GM12878 (cell line): Measurements from ENCODE around the gene SEL1L. TPM values are rescaled to one million over a fixed set of nuclear protein-coding genes. Genes with fewer than 3 reads are reported as not detected.

ENCODE experiments used
- ATAC-seq: fragments of 200-7000 bp; cut with Tn5 transposase; 3 replicates; pipeline ENCODE4 v1.9.1; 2020; ENCODE audit warnings: mild to moderate bottlenecking, moderate library complexity
- BruUV-seq: library from RNA; stranded (reverse); fragments of 400-500 nt; replicated peaks from 2 replicates; lab custom pipeline; 2021; lab: Mats Ljungman, UMichigan
- CTCF ChIA-PET: fragments of 300-600 bp; sonication (Branson Sonifier 250); formaldehyde crosslinking; extraction: SDS; loops from one replicate; lab custom pipeline; 2021; ENCODE audit warnings: inconsistent platforms; lab: Yijun Ruan, JAX
- POLR2A ChIA-PET: fragments of 350-600 bp; formaldehyde crosslinking; extraction: SDS; loops from one replicate; lab custom pipeline; 2021; ENCODE audit warnings: inconsistent platforms; lab: Charles Lee
- RAD21 ChIA-PET: fragments of 300-600 bp; sonication (Branson Sonifier 250); formaldehyde crosslinking; loops from one replicate; lab custom pipeline; 2023; ENCODE audit warnings: antibody characterized with exemption; ENCODE audit not compliant: unreplicated experiment; lab: Charles Lee
- SMC1A ChIA-PET: fragments of 300-600 bp; sonication (Branson Sonifier 250); formaldehyde crosslinking; loops from one replicate; lab custom pipeline; 2023; ENCODE audit not compliant: unreplicated experiment, uncharacterized antibody; lab: Charles Lee
- DNase-seq: peaks from one replicate; pipeline ENCODE4 v3.0.0-alpha.2; 2011; ENCODE audit warnings: low read depth, low spot score
- FAIRE-seq: peaks from 3 replicates; lab custom pipeline; 2011; peaks lifted over from hg19 to GRCh38; lab: Jason Lieb, UNC
- H2AFZ ChIP-seq: 2 replicates; pipeline ENCODE4 v1.6.0; 2011; ENCODE audit warnings: low read depth, low read length, control low read depth; ENCODE audit not compliant: control insufficient read depth
- H3K27ac ChIP-seq: 2 replicates; pipeline ENCODE4 v1.5.1; 2011; ENCODE audit warnings: control low read depth; ENCODE audit not compliant: control insufficient read depth, insufficient read depth
- H3K27me3 ChIP-seq, 2 experiments: replicated peaks in 1 of 2; 2 replicates each; pipeline versions ENCODE4 v1.6.0 to v1.6.1; 2011; ENCODE audit warnings: low read length in 1 of 2; ENCODE audit not compliant: control insufficient read depth in 2 of 2, insufficient read depth in 2 of 2
- H3K36me3 ChIP-seq, 2 experiments: 2 replicates each; pipeline ENCODE4 v1.5.1; 2011; ENCODE audit warnings: low read length in 1 of 2; ENCODE audit not compliant: control insufficient read depth in 2 of 2, insufficient read depth in 2 of 2
- H3K4me1 ChIP-seq: 2 replicates; pipeline ENCODE4 v1.6.1; 2011; ENCODE audit warnings: mild to moderate bottlenecking, low read length, moderate library complexity, mixed read lengths; ENCODE audit not compliant: control insufficient read depth, insufficient read depth
- H3K4me2 ChIP-seq: 2 replicates; pipeline ENCODE4 v1.6.0; 2011; ENCODE audit warnings: control low read depth; ENCODE audit not compliant: control insufficient read depth, insufficient read depth
- H3K4me3 ChIP-seq: fragments of 200-600 bp; sonication (generic); 2 replicates; pipeline ENCODE4 v1.5.1; 2016
- H3K79me2 ChIP-seq: 2 replicates; pipeline ENCODE4 v1.6.0; 2011; ENCODE audit warnings: low read length; ENCODE audit not compliant: control insufficient read depth, insufficient read depth
- H3K9ac ChIP-seq: 2 replicates; pipeline ENCODE4 v1.8.0; 2011; ENCODE audit warnings: low read length, control low read depth, mixed read lengths; ENCODE audit not compliant: control insufficient read depth, insufficient read depth
- H3K9me3 ChIP-seq: replicated peaks from 3 replicates; pipeline ENCODE4 v1.5.1; 2011; ENCODE audit warnings: mild to moderate bottlenecking, low read length; ENCODE audit not compliant: control insufficient read depth, insufficient read depth
- H4K20me1 ChIP-seq: 2 replicates; pipeline ENCODE4 v1.6.0; 2011; ENCODE audit not compliant: control insufficient read depth, insufficient read depth
- BHLHE40 ChIP-seq, 2 experiments: fragments of 450-650 bp in 1 of 2; IDR thresholded peaks; 2 replicates each; pipeline ENCODE4 v1.6.1; 2011 to 2017; ENCODE audit warnings: low read depth in 2 of 2, borderline replicate concordance in 1 of 2, improper control_type of control experiment in 1 of 2, low read length in 1 of 2, mild to moderate bottlenecking in 1 of 2
- EED ChIP-seq: sonication (generic); IDR thresholded peaks from 2 replicates; pipeline ENCODE4 v1.6.1; 2016; ENCODE audit warnings: antibody characterized with exemption, low read depth
- MEF2A ChIP-seq: IDR thresholded peaks from 2 replicates; pipeline ENCODE4 v1.6.1; 2011; ENCODE audit warnings: low read depth, mild to moderate bottlenecking, low read length, moderate library complexity; ENCODE audit not compliant: insufficient read depth
- NFXL1 ChIP-seq: fragments of 450-650 bp; IDR thresholded peaks from 2 replicates; pipeline ENCODE4 v1.6.1; 2017; ENCODE audit warnings: antibody characterized with exemption, mild to moderate bottlenecking, borderline replicate concordance
- POU2F2 ChIP-seq: IDR thresholded peaks from 3 replicates; pipeline ENCODE4 v1.6.1; 2011; ENCODE audit warnings: low read depth, mild to moderate bottlenecking, low read length, borderline replicate concordance
- TCF7 ChIP-seq: IDR thresholded peaks from 2 replicates; pipeline ENCODE4 v1.6.1; 2014; ENCODE audit warnings: antibody characterized with exemption, borderline replicate concordance
- ZNF217 ChIP-seq: fragments of 450-650 bp; IDR thresholded peaks from 2 replicates; pipeline ENCODE4 v1.6.1; 2017; ENCODE audit warnings: antibody characterized with exemption, mild to moderate bottlenecking
- WGBS: methylation state at CpG from one replicate; pipeline ENCODE4 v1.1.6; 2016; ENCODE audit warnings: low lambda C conversion rate; ENCODE audit not compliant: insufficient replicate concordance, insufficient coverage; ENCODE audit errors: missing lambda C conversion rate; 5-methylcytosine and 5-hydroxymethylcytosine counted together
- in situ Hi-C: fragments of 300-500 bp; cut with MboI; formaldehyde crosslinking; loops from 9 replicates; pipeline ENCODE4 v1.14.3; 2018; ENCODE audit warnings: mixed read lengths
- intact Hi-C: fragments of 100-400 bp; cut with micrococcal nuclease; formaldehyde crosslinking; loops from one replicate; pipeline ENCODE4 v1.14.2; 2022; ENCODE audit not compliant: unreplicated experiment
- polyA plus RNA-seq, 11 experiments: library from polyadenylated mRNA; depleted of rRNA in 4 of 11; unstranded in 6 of 11; stranded (reverse) in 5 of 11; fragments of >200 nt; fragmentation: Nextera tagmentation in 4 of 11; fragmentation: Illumina TruSeq in 1 of 11; extraction: Ambion mirVana in 4 of 11; extraction: Trizol in 1 of 11; gene quantifications; 1 replicate in 1 of 11; 2 replicates in 10 of 11; pipeline versions ENCODE4 v1.2.1 to v1.2.3, GENCODE V29; 2011 to 2016; ENCODE audit warnings: inconsistent platforms in 2 of 11, missing spikeins in 2 of 11, low read depth in 1 of 11
- total RNA-seq, 4 experiments: library from RNA; depleted of rRNA in 3 of 4; stranded (reverse); fragments of >200 nt in 3 of 4; fragmentation: Illumina TruSeq in 1 of 4; extraction: Trizol in 1 of 4; gene quantifications; 2 replicates each; pipeline versions ENCODE4 v1.2.1 to v1.2.3, GENCODE V29; 2013 to 2021
- TF ChIP-seq, protein P1 (sequence below): fragments of 450-650 bp; IDR thresholded peaks from 2 replicates; pipeline ENCODE4 v1.6.1; 2016; ENCODE audit warnings: mild to moderate bottlenecking
- TF ChIP-seq, protein P2 (sequence below): fragments of 150-350 bp; IDR thresholded peaks from 2 replicates; pipeline ENCODE4 v1.6.1; 2016; ENCODE audit warnings: low read depth, low read length
- TF ChIP-seq, protein P3 (sequence below): IDR thresholded peaks from 2 replicates; pipeline ENCODE4 v1.6.1; 2012; ENCODE audit warnings: low read depth, low read length, improper control_type of control experiment
- TF ChIP-seq, protein P4 (sequence below): IDR thresholded peaks from 2 replicates; pipeline ENCODE4 v1.6.1; 2012; ENCODE audit warnings: improper control_type of control experiment, low read depth, low read length; ENCODE audit not compliant: insufficient replicate concordance

SEL1L gene
- total and polyA plus RNA-seq, 10 of the 15 experiments (the other 5 are each of a cell fraction or from before 2014, with no cell fraction given) = 13.4 to 57.2 (median 31.7) TPM

- in situ Hi-C loops = no loop called here
Measured at GRCh38 chr14:81521356-81521755, 12.3 kb downstream of the SEL1L start.

More at GRCh38 chr14:81521356-81521755, 12.3 kb downstream of the SEL1L start:
- no peak overlapping the region for H3K27ac ChIP-seq
- no peak overlapping the region for H3K4me2 ChIP-seq
- ATAC-seq = no peak
- intact Hi-C loops = no loop called here
- peaks cover 2% of the 10 kb centered on the region for H3K79me2 ChIP-seq
- ChIA-PET RAD21 (interaction anchor here (1.5 kb wide), 1 partner anchor 12 kb away, joined by 4 read pairs; the partner anchor contains the start of gene SEL1L), SMC1A (interaction anchor here (1.0 to 1.5 kb wide), 3 partner anchors 9 to 19 kb away, joined by 3 read pairs; partner anchors contain the start of gene SEL1L), POLR2A (interaction anchor here (0.7 to 2.3 kb wide), 2 partner anchors 9 to 12 kb away, joined by 3 to 9 read pairs; partner anchors contain the start of gene SEL1L), CTCF (no interaction called here)
- peaks cover 3 to 32% of the 10 kb centered on the region in 2 experiments for H3K36me3 ChIP-seq
- H3K27me3 ChIP-seq = no peaks in the 10 kb centered on the region
- no peaks in the 10 kb centered on the region for H4K20me1 ChIP-seq
- H3K9ac ChIP-seq = no peak overlapping the region
- H3K9me3 ChIP-seq = no peaks in the 10 kb centered on the region
- BruUV-seq = no TSS peak
- H3K4me3 ChIP-seq = no peak overlapping the region
- H2AFZ ChIP-seq = no peak overlapping the region
- DNase-seq = no peak
- H3K4me1 ChIP-seq = no peaks in the 10 kb centered on the region
- WGBS = 98% methylated on average over 4 of the region's 4 CpGs
- no peak for FAIRE-seq
- TF ChIP-seq BHLHE40 (IDR thresholded peaks at IDR 0.05; ENCODE audit: borderline replicate concordance in 1 of 2, low read depth in 2 of 2, low read length in 1 of 2) (no peak), MEF2A (no peak), POU2F2 (no peak), TCF7 (no peak), EED (no peak), NFXL1 (no peak), ZNF217 (no peak)
- TF ChIP-seq, protein P1, sequence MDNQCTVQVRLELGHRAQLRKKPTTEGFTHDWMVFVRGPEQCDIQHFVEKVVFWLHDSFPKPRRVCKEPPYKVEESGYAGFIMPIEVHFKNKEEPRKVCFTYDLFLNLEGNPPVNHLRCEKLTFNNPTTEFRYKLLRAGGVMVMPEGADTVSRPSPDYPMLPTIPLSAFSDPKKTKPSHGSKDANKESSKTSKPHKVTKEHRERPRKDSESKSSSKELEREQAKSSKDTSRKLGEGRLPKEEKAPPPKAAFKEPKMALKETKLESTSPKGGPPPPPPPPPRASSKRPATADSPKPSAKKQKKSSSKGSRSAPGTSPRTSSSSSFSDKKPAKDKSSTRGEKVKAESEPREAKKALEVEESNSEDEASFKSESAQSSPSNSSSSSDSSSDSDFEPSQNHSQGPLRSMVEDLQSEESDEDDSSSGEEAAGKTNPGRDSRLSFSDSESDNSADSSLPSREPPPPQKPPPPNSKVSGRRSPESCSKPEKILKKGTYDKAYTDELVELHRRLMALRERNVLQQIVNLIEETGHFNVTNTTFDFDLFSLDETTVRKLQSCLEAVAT = no peak
- TF ChIP-seq, protein P2, sequence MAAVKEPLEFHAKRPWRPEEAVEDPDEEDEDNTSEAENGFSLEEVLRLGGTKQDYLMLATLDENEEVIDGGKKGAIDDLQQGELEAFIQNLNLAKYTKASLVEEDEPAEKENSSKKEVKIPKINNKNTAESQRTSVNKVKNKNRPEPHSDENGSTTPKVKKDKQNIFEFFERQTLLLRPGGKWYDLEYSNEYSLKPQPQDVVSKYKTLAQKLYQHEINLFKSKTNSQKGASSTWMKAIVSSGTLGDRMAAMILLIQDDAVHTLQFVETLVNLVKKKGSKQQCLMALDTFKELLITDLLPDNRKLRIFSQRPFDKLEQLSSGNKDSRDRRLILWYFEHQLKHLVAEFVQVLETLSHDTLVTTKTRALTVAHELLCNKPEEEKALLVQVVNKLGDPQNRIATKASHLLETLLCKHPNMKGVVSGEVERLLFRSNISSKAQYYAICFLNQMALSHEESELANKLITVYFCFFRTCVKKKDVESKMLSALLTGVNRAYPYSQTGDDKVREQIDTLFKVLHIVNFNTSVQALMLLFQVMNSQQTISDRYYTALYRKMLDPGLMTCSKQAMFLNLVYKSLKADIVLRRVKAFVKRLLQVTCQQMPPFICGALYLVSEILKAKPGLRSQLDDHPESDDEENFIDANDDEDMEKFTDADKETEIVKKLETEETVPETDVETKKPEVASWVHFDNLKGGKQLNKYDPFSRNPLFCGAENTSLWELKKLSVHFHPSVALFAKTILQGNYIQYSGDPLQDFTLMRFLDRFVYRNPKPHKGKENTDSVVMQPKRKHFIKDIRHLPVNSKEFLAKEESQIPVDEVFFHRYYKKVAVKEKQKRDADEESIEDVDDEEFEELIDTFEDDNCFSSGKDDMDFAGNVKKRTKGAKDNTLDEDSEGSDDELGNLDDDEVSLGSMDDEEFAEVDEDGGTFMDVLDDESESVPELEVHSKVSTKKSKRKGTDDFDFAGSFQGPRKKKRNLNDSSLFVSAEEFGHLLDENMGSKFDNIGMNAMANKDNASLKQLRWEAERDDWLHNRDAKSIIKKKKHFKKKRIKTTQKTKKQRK = no peak
- TF ChIP-seq, protein P3, sequence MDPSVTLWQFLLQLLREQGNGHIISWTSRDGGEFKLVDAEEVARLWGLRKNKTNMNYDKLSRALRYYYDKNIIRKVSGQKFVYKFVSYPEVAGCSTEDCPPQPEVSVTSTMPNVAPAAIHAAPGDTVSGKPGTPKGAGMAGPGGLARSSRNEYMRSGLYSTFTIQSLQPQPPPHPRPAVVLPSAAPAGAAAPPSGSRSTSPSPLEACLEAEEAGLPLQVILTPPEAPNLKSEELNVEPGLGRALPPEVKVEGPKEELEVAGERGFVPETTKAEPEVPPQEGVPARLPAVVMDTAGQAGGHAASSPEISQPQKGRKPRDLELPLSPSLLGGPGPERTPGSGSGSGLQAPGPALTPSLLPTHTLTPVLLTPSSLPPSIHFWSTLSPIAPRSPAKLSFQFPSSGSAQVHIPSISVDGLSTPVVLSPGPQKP = no peak
- TF ChIP-seq, protein P4, sequence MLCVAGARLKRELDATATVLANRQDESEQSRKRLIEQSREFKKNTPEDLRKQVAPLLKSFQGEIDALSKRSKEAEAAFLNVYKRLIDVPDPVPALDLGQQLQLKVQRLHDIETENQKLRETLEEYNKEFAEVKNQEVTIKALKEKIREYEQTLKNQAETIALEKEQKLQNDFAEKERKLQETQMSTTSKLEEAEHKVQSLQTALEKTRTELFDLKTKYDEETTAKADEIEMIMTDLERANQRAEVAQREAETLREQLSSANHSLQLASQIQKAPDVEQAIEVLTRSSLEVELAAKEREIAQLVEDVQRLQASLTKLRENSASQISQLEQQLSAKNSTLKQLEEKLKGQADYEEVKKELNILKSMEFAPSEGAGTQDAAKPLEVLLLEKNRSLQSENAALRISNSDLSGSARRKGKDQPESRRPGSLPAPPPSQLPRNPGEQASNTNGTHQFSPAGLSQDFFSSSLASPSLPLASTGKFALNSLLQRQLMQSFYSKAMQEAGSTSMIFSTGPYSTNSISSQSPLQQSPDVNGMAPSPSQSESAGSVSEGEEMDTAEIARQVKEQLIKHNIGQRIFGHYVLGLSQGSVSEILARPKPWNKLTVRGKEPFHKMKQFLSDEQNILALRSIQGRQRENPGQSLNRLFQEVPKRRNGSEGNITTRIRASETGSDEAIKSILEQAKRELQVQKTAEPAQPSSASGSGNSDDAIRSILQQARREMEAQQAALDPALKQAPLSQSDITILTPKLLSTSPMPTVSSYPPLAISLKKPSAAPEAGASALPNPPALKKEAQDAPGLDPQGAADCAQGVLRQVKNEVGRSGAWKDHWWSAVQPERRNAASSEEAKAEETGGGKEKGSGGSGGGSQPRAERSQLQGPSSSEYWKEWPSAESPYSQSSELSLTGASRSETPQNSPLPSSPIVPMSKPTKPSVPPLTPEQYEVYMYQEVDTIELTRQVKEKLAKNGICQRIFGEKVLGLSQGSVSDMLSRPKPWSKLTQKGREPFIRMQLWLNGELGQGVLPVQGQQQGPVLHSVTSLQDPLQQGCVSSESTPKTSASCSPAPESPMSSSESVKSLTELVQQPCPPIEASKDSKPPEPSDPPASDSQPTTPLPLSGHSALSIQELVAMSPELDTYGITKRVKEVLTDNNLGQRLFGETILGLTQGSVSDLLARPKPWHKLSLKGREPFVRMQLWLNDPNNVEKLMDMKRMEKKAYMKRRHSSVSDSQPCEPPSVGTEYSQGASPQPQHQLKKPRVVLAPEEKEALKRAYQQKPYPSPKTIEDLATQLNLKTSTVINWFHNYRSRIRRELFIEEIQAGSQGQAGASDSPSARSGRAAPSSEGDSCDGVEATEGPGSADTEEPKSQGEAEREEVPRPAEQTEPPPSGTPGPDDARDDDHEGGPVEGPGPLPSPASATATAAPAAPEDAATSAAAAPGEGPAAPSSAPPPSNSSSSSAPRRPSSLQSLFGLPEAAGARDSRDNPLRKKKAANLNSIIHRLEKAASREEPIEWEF = no peak
